ENCODE measurements around the gene MSH5.

Gene MSH5

GRCh38 chr6:31760790-31761189 lies 21.0 kb downstream of the MSH5 start:
- no peak for DNase-seq (ENCODE audit: low spot score)

- DNase-seq (ENCODE audit: low spot score): no peak
Observed at GRCh38 chr6:31761343-31761742, 21.5 kb downstream of the MSH5 start.

- DNase-seq (ENCODE audit: low spot score): no peak
Observed at GRCh38 chr6:31762356-31762755, 22.6 kb downstream of the MSH5 start, which contains the start of gene SAPCD1. TSS of gene SAPCD1 (plus strand) at chr6:31762656. CDS start at chr6:31763055, 399 bp downstream.

DNA sequence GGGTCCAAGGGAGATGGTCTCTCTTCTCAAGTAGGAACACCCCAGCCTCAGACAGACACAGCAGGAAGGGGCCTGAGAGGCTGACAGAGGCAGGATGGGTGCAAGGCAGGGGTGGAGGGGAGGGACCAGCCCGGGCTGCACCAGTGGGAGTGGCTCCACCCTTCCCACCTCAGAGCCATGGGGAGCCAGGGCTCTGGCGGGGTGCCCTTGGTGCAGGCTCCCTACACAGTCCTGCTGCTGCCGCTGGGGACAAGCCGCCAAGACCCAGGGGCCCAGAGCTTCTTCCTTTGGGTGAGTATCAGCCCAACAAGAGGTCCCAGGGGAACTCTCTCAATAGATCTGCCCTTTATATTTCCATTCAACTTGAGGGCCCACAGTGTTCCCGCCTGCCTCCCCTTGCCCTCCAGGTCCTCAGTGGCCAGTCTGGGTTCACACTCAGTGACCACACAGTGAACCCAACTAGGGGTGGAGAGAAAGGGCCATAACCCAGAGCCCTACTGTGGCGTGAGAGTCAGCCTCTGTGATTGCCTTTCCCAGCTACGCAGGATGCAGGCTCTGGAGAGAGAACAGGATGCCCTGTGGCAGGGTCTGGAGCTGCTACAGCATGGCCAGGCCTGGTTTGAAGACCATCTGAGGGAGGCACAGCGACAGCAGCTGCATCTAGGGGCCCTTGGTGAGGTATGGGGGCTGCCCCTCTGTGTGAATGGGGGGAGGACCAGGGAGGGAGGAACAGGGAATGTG lies 23.2 kb downstream of the MSH5 start:
- DNase-seq (ENCODE audit: low spot score): no peak

- DNase-seq (ENCODE audit: low spot score): peak; percentile 93
Observed at GRCh38 chr6:31763619-31763940, 23.8 kb downstream of the MSH5 start.

- no peak for DNase-seq (ENCODE audit: low spot score)
Observed at GRCh38 chr6:31764198-31764597, 24.4 kb downstream of the MSH5 start.

DNA sequence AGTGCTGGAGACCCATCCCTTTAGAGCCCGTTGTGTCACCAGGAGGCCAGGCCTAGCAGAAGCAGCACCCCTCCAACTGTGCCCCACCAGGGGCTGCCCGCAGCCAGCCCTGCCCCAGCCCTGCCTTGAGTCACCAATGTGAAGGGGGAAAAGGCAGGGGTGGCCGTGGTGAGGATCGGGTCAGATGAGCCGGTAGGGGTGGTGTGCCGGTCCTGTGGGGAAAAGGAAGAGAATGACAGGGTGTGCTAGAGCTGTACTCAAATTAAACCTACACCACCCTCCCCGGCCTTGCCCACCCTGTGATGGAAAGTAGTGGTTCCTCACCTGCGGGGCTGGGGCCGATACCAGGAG lies 25.7 kb downstream of the MSH5 start:
- DNase-seq (ENCODE audit: low spot score): no peak

DNA sequence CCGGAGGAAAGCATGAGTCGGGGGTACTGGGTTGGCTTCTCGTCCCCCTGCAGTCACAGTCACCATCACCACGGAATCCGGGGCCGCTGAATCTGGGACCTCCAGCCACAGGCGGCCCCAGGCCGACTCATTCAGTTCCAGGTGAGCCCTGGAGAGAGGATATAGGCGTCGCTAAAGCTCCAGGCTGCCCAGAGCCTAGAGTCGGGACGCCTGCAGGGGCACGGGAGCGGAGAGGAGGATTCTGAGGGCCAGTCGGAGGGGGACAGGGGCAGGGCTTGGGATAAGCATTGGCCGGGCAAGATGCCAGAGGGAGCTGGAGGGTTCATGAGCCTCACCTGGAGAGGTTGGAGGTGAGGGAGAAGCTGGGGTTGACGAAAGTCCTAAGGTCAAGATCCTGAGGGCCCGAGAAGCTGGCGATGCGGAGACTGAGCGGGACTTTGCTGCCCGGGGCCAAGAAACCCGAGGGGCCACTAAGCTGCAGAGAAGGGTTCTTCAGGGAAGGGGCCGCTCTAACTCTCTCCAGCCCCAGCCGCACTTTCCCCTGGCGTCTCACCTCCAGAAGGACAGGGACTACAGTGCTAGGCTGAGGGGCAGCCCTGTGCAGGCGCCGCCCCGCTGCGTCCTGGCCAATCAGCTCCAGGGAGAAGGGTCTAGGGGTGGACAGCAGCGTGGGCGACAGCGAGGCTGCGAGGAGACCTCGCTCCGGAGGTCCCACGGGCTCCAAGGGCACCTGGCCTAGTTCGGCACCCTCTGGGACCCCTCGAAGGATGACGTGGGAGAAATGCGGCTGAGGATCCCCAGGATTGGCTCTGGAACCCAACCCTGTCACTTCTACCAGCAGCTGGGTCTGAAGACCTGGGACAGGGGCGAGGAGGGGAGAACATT lies 26.3 kb downstream of the MSH5 start:
- DNase-seq (ENCODE audit: low spot score): peak; percentile 33

GRCh38 chr6:31767096-31767645 lies 27.4 kb downstream of the MSH5 start:
- DNase-seq (ENCODE audit: low spot score): no peak

DNA sequence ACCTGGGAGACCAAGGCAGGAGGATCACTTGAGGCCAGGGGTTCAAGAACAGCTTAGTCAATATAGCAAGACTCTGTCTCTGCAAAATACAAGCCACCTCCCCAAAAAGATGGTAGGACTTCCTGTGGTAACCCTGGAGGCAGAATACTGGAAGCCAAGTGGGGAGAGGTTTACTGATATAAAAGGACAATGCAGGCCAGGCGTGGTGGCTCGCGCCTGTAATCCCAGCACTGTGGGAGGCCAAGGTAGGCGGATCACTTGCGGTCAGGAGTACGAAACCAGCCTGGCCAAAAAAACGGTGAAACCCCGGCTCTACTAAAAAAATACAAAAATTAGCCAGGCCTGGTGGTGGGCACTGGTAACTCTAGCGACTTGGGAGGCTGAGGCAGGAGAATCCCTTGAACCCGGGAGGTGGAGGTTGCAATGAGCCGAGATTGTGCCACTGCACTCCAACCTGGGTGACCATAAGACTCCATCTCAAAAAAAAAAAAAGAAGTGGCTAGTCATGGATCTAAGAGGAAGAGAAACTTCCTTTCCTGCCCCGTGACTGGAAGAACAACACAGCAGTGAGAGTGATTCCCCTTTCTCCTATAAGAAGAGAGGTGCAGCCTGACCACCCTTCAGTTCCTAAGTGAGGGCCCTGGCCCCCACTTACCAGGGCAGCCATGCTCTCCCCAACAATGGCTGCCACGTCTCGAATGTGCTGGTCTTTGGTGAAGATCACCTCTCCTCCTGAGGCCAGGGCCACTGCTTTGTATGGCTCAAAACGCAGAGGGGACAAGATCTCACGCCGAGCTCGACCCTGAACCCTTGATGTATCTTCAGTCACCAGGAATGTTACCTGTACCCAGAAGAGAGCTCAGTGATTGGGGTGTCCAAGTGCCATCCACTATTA lies 28.8 kb downstream of the MSH5 start:
- DNase-seq (ENCODE audit: low spot score): no peak

DNA sequence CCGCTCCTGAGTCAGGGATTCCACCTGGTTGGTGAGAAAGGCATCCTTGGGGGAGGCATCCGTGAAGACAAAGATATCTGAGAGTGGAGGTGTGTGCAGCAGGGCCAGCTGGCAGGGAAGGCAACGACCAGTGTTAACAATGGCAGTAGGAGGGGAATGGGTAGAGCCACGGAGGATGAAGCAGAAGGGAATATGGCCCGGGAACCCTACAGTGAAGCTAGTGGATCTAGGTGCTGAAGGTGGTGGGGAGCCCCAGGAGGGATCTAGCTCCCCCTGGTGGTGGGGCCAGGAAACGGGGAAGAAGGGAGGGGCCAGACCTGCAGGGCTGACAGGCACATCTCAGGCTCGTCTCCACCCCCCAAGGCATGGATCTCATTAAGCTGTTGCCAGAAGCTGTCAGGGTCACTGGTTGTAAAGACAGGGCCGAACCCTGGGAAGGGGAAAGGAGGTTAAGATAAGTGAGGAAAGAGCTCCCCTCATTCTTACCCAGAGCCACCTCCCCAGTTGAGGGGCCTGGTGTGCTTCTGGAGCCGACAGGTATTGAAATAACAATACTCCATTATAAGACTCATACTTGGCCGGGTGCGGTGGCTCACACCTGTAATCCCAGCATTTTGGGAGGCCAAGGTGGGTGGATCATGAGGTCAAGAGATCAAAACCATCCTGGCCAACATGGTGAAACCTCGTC lies 30.0 kb downstream of the MSH5 start:
- peak; percentile 92 for DNase-seq (ENCODE audit: low spot score)

DNA sequence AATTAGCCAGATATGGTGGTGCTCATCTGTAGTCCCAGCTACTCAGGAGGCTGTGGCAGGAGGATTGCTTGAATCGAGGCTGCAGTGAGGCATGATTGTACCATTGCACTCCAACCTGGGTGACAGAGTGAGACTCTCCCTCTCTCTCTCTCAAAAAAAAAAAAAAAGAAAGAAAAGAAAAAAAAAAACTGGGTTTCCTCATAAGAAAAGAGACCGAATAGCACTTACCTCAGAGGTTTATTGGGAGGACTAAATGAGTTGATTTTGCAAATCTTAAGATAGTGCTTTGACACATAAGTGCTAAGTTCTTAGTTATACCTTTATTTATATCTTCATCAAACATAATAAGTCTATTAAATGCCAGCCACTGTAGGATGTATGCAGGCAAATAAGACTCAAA lies 31.1 kb downstream of the MSH5 start:
- no peak for DNase-seq (ENCODE audit: low spot score)

GRCh38 chr6:31771992-31772358 lies 32.2 kb downstream of the MSH5 start:
- DNase-seq (ENCODE audit: low spot score): no peak

DNA sequence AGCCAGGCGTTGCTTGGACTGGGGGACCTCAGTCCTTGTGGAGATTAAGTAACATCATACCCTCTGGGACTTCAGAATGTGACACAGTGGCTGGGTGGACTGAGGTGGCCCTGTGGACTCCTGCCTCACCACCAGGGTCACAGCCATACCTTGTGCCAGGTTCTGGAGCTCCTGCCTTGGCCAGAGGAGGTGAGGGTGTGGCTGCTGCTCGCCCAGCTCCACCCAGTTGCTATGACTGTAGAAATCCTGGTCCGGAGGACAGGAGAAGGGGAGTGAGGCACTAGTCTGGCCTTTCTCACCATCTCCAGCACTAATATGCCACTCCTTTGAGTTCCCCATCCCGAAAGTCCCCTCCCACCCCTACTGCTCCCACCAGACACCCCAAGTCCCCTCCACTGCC lies 35.4 kb downstream of the MSH5 start:
- no peak for DNase-seq (ENCODE audit: low spot score)

- no peak for DNase-seq (ENCODE audit: low spot score)
Observed at GRCh38 chr6:31775633-31776484, 36.1 kb downstream of the MSH5 start.

DNA sequence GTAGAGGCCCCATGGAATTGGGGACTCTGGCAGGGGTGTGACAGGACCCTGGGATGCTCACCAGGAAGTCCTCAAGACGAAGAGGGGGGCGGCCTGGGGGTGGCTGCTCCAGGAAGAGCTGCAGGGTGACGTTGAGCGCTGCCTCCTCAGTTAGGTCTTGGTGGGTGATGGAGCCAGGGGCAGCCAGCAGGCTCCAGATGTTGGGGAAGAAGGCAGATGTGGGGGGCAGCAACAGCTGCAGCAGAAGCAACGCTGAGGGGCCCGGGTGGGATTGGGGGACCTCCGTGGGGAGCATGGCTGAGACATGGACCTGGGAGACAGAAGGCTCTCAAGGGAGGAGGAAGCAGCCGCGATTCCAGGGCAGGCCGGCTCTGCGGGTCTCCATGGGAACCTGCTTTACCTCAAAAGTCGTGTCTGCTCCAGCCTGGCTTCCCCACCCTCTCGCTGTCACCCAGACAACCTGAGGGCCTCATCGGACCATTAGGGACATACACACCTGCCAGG lies 36.7 kb downstream of the MSH5 start:
- DNase-seq (ENCODE audit: low spot score): no peak

GRCh38 chr6:31776989-31777666 lies 37.3 kb downstream of the MSH5 start, which contains the start of gene VWA7:
TSS of gene VWA7 (minus strand) at chr6:31777328. CDS start at chr6:31776779, 549 bp downstream.
- DNase-seq (ENCODE audit: low spot score): peak; percentile 85

GRCh38 chr6:31777667-31778050 lies 37.9 kb downstream of the MSH5 start:
- DNase-seq (ENCODE audit: low spot score): no peak

DNA sequence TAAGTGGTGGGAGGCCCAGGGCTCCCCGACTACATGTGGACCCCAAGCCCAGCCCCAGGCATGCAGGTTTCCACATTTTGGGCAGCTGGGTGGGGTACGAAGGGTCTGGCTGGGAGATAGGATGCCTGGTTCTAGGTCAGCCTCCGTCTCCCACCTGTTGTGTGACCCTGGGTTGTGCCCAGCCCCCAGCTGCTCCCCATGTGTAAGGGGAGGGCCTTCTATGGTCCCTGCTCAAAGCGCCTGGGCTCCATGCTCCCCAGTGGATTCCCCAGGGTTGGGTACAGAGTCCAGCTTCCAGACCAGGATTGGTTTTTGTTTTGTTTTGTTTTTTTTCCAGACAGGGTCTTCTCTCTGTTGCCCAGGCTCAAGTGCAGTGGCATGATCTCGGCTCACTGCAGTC lies 38.4 kb downstream of the MSH5 start:
- no peak for DNase-seq (ENCODE audit: low spot score)

All from GM03348 (cell line).